Suprapubic skin (tissue), 4 donors: Measurements from ENCODE around the gene HMG20B.

Experiments used
- POLR2A ChIP-seq, 2 donors: fragments of 450-650 bp; IDR thresholded peaks; one replicate each; pipeline ENCODE4 v1.6.1; 2017; ENCODE audit warnings: antibody characterized with exemption in 2 of 2, mild to moderate bottlenecking in 2 of 2, moderate library complexity in 2 of 2
- POLR2AphosphoS5 ChIP-seq, 3 donors: sonication (generic); formaldehyde crosslinking; IDR thresholded peaks; one replicate each; pipeline ENCODE4 v1.6.1; 2017; ENCODE audit warnings: antibody characterized with exemption in 3 of 3
- TF ChIP-seq, protein P1 (sequence below), 2 donors: fragments of 200-600 bp in 1 of 2; fragments of 450-650 bp in 1 of 2; sonication (generic) in 1 of 2; IDR thresholded peaks; one replicate each; pipeline ENCODE4 v1.5.1; 2016 to 2019; ENCODE audit warnings: antibody characterized with exemption in 2 of 2, mild to moderate bottlenecking in 1 of 2, moderate library complexity in 1 of 2

DNA sequence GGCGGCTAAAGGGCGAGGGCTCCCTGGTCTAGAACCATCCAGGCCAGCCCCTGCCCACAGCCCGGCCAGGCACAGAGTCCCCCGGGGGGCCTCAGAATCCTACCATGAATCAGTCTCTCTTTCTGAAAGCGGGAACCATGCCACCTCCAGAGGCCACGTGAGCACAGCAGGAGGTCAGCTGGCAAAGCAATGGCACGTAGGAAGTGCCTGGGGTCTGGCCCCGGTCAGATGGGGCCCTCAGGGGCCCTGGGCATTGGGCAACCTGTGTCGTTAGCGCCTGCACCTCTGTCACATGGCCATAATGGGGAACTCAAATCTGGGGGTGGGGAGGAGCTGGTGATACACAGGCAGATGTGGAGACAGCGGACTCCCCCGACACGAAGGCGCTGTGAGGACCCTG, 24.1 kb upstream of the HMG20B start:
- TF ChIP-seq, protein P1, sequence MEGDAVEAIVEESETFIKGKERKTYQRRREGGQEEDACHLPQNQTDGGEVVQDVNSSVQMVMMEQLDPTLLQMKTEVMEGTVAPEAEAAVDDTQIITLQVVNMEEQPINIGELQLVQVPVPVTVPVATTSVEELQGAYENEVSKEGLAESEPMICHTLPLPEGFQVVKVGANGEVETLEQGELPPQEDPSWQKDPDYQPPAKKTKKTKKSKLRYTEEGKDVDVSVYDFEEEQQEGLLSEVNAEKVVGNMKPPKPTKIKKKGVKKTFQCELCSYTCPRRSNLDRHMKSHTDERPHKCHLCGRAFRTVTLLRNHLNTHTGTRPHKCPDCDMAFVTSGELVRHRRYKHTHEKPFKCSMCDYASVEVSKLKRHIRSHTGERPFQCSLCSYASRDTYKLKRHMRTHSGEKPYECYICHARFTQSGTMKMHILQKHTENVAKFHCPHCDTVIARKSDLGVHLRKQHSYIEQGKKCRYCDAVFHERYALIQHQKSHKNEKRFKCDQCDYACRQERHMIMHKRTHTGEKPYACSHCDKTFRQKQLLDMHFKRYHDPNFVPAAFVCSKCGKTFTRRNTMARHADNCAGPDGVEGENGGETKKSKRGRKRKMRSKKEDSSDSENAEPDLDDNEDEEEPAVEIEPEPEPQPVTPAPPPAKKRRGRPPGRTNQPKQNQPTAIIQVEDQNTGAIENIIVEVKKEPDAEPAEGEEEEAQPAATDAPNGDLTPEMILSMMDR (IDR thresholded peaks at IDR 0.05), result no peak
- no peak for TF ChIP-seq POLR2A (IDR thresholded peaks at IDR 0.05)
- TF ChIP-seq POLR2AphosphoS5 (IDR thresholded peaks at IDR 0.05), result no peak
